Right atrium auricular region (tissue), 2 donors: ENCODE results near the gene RBM27. TPM values are rescaled to one million over a fixed set of nuclear protein-coding genes. Genes with fewer than 3 reads are reported as not detected.
"Not testable (repeated sequence)": the region's sequence is repeated elsewhere in the genome, so short reads cannot be mapped to it uniquely, and the experiment has no call there.

Experiments
- DNase-seq: peaks from one replicate; pipeline ENCODE4 v3.0.0-alpha.2; 2019; ENCODE audit warnings: low spot score
- H3K27ac ChIP-seq, 2 donors: fragments of 200-600 bp; sonication (generic); 1 replicate in 1 of 2; 2 replicates in 1 of 2; pipeline ENCODE4 v1.5.1; 2016 to 2019
- H3K27me3 ChIP-seq, 2 donors: fragments of 200-600 bp; sonication (generic); one replicate each; pipeline versions ENCODE4 v1.5.1 to v1.6.0; 2017 to 2019
- H3K36me3 ChIP-seq: fragments of 200-600 bp; sonication (generic); one replicate; pipeline ENCODE4 v1.5.1; 2016
- H3K4me1 ChIP-seq, 2 donors: fragments of 200-600 bp; sonication (generic); one replicate each; pipeline versions ENCODE4 v1.5.1 to v1.6.0; 2017 to 2019
- H3K4me3 ChIP-seq, 2 donors: fragments of 200-600 bp; sonication (generic); 1 replicate in 1 of 2; 2 replicates in 1 of 2; pipeline ENCODE4 v1.5.1; 2017 to 2019; ENCODE audit warnings: mild to moderate bottlenecking in 1 of 2, moderate library complexity in 1 of 2
- H3K9me3 ChIP-seq, 2 donors: fragments of 200-600 bp; sonication (generic); one replicate each; pipeline ENCODE4 v1.5.1; 2019
- total RNA-seq, 2 donors: library from RNA; depleted of rRNA; stranded (reverse); fragments of >200 nt; gene quantifications; one replicate each; pipeline ENCODE4 v1.1.0, GENCODE V29; 2016
- TF ChIP-seq, protein P1 (sequence below), 2 donors: fragments of 200-600 bp; sonication (generic); IDR thresholded peaks; one replicate each; pipeline ENCODE4 v1.5.1; 2019; ENCODE audit warnings: antibody characterized with exemption in 2 of 2

Gene RBM27
- total RNA-seq, 2 donors from 2014 or later: 14.8 to 16.4 TPM

DNA sequence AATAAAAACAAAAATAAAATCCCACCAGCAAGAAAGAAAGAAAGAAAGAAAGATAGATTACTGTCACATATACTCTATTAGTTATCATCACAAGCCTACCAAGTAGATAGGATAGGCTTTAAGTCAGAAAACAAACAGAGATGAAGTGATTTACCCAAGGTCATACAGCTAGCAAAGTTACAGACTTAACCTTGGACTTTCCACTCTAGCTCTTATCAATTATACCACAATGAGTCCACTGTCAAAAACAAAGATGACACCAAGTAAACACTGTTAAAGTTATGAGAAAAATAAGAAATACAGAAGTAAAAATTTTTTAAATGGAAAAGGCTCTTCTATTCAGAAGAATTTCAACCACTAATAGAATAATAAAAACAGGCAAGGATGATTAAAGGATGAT is 34.3 kb upstream of the RBM27 start:
- no peaks in the 10 kb centered on the region for H3K9me3 ChIP-seq
- TF ChIP-seq, protein P1, sequence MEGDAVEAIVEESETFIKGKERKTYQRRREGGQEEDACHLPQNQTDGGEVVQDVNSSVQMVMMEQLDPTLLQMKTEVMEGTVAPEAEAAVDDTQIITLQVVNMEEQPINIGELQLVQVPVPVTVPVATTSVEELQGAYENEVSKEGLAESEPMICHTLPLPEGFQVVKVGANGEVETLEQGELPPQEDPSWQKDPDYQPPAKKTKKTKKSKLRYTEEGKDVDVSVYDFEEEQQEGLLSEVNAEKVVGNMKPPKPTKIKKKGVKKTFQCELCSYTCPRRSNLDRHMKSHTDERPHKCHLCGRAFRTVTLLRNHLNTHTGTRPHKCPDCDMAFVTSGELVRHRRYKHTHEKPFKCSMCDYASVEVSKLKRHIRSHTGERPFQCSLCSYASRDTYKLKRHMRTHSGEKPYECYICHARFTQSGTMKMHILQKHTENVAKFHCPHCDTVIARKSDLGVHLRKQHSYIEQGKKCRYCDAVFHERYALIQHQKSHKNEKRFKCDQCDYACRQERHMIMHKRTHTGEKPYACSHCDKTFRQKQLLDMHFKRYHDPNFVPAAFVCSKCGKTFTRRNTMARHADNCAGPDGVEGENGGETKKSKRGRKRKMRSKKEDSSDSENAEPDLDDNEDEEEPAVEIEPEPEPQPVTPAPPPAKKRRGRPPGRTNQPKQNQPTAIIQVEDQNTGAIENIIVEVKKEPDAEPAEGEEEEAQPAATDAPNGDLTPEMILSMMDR (IDR thresholded peaks at IDR 0.05): no peak
- no peak overlapping the region for H3K27ac ChIP-seq
- peaks cover 62% of the 10 kb centered on the region for H3K36me3 ChIP-seq
- H3K4me3 ChIP-seq: no peak overlapping the region
- H3K4me1 ChIP-seq: no peaks in the 10 kb centered on the region
- H3K27me3 ChIP-seq: no peaks in the 10 kb centered on the region
- no peak for DNase-seq

DNA sequence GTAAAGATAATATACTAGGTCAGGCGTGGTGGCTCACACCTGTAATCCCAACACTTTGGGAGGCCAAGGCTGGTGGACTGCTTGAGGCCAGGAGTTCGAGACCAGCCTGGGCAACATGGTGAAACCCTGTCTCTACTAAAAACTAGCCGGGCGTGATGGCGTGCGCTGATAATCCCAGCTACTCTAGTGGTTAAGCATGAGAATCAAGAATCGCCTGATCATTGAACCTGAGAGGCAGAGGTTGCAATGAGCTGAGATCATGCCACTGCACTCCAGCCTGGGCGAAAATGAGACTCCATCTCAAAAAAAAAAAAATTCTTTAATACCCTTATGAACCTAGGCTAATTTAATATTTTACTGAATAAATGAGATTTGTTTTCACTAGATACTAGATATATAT is 30.4 kb upstream of the RBM27 start:
- not testable (repeated sequence) for DNase-seq
- H3K36me3 ChIP-seq: peaks cover 45% of the 10 kb centered on the region

DNA sequence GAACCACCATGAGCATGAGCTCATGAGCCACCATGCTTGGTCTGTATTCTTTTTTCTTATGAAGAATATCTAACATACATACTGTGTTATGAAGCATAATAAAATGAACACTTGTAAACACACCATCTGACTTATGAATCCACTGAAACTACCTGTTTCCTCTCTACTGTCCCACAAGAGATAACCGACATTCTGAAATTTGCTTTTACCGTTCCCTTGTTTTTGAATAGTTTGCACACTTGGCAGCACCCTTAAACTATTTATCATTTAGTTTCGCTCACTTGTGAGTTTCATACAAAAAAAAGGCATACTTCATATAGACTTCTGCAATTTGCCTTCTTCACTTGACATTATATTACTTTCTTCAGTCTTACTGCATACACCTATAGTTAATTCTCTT is 29.8 kb upstream of the RBM27 start:
- H3K4me1 ChIP-seq: no peaks in the 10 kb centered on the region
- no peaks in the 10 kb centered on the region for H3K27me3 ChIP-seq
- no peak for DNase-seq
- H3K27ac ChIP-seq: no peak overlapping the region
- peaks cover 41% of the 10 kb centered on the region for H3K36me3 ChIP-seq
- no peak overlapping the region for H3K4me3 ChIP-seq
- H3K9me3 ChIP-seq: no peaks in the 10 kb centered on the region
- TF ChIP-seq, protein P1 (IDR thresholded peaks at IDR 0.05): no peak

More for the DNA sequence above, 30.4 kb upstream of the RBM27 start:
- not testable (repeated sequence) for H3K27ac ChIP-seq, H3K27me3 ChIP-seq, H3K4me1 ChIP-seq, H3K4me3 ChIP-seq, H3K9me3 ChIP-seq

DNA sequence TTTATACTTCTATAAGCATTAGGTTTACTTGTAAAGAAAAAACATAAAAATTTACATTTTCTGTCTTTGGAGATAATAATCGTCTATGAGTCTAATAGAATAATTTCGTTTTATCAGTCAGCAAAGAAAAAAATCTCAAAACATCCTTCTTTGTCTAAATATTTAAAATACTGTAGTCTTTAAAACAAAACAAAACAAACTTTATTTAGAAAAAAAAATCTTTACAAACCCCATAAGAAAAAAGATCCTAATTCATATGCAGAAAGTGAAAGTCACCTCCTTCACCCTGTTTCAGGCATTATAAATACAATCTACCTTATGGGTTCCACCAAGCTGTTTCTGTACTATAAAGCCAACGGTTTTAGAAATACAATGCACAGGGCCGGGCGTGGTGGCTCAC is 26.6 kb upstream of the RBM27 start:
- no peak for DNase-seq
- TF ChIP-seq, protein P1 (IDR thresholded peaks at IDR 0.05): no peak
- Histone ChIP-seq H3K4me1 (peaks cover 0 to 12% of the 10 kb centered on the region in 2 donors), H3K36me3 (peaks cover 21% of the 10 kb centered on the region), H3K9me3 (no peaks in the 10 kb centered on the region), H3K4me3 (no peak overlapping the region), H3K27ac (no peak overlapping the region), H3K27me3 (no peaks in the 10 kb centered on the region)

DNA sequence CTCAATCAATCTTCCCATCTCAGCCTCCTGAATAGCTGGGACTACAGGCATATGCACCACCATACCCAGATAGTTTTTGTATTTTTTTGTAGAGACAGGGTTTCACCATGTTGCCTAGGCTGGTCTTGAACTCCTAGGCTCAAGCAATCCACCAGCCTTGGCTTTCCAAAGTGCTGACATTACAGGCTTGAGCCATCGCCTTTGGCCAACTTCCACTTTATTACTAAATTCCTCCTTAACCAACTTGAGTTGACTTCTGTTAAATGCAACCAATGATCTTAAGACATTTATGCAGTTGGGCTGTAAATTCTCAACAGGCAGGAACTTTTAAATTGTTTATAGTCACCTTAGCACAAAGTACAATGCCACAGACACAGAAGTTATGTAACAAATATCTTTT is 23.7 kb upstream of the RBM27 start:
- H3K27me3 ChIP-seq: no peaks in the 10 kb centered on the region
- H3K9me3 ChIP-seq: no peaks in the 10 kb centered on the region
- no peak overlapping the region for H3K27ac ChIP-seq
- DNase-seq: no peak
- H3K4me1 ChIP-seq: peaks cover 0 to 15% of the 10 kb centered on the region in 2 donors
- H3K4me3 ChIP-seq: no peak overlapping the region
- peaks cover 15% of the 10 kb centered on the region for H3K36me3 ChIP-seq
- TF ChIP-seq, protein P1 (IDR thresholded peaks at IDR 0.05): no peak

DNA sequence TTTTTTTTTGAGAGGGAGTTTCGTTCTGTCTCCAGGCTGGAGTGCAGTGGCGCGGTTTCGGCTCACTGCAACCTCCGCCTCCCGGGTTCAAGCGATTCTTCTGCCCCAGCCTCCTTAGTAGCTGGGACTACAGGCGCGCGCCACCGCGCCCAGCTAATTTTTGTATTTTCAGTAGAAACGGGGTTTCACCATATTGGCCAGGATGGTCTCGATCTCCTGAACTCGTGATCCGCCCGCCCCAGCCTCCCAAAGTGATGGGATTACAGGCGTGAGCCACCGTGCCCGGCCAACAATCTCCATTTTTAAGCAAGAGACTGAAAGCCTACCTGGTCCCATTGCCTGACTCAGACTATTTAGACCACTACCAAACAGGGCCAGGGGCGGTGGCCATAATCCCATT is 20.0 kb upstream of the RBM27 start:
- H3K36me3 ChIP-seq, H3K9me3 ChIP-seq, H3K27me3 ChIP-seq, DNase-seq: not testable (repeated sequence)
- Histone ChIP-seq H3K4me3 (peak overlapping the region; percentile 54 to 65), H3K27ac (peak overlapping the region in 1 of 2 donors; percentile 71), H3K4me1 (peaks cover 0 to 15% of the 10 kb centered on the region in 2 donors)

DNA sequence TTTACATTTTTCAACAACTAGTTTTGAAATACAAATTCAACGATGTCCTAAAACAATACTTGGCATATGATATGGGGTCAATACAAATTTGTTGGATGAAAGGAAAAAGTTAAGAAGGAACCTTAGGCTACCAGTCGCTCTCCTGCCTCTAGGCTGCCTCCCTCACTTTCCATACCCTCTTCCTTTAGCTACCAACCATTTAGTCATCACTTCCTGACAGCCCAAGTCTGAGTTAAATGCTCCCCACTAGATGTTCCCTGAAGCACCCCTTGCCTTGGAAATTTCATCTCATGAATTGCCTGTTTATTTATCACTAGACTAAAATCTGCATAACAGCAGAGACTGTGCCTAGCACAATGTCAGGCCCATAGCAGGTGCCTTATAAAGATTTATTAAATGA is 18.2 kb upstream of the RBM27 start:
- Histone ChIP-seq H3K27ac (no peak overlapping the region), H3K9me3 (no peaks in the 10 kb centered on the region), H3K27me3 (no peaks in the 10 kb centered on the region), H3K4me1 (peaks cover 0 to 15% of the 10 kb centered on the region in 2 donors), H3K36me3 (peaks cover 4% of the 10 kb centered on the region), H3K4me3 (no peak overlapping the region)
- no peak for DNase-seq
- TF ChIP-seq, protein P1 (IDR thresholded peaks at IDR 0.05): no peak
